A673 (cell line): ENCODE data around the gene ITCH. TPM values are rescaled to one million over a fixed set of nuclear protein-coding genes. Genes with fewer than 3 reads are reported as not detected.
"Not testable (repeated sequence)": the region's sequence is repeated elsewhere in the genome, so short reads cannot be mapped to it uniquely, and the experiment has no call there.

Source experiments
- BruUV-seq: library from RNA; stranded (reverse); fragments of 400-500 nt; replicated peaks from 2 replicates; lab custom pipeline; 2021; lab: Mats Ljungman, UMichigan
- CTCF ChIA-PET: fragments of 300-600 bp; sonication (Branson Sonifier 250); formaldehyde crosslinking; loops from one replicate; lab custom pipeline; 2022; ENCODE audit warnings: antibody characterized with exemption; lab: Charles Lee
- POLR2A ChIA-PET: fragments of 300-600 bp; sonication (Branson Sonifier 250); formaldehyde crosslinking; loops from one replicate; lab custom pipeline; 2022; ENCODE audit warnings: antibody characterized with exemption; ENCODE audit not compliant: low non-redundant PET; lab: Charles Lee
- DNase-seq: peaks from one replicate; pipeline ENCODE4 v3.0.0-alpha.2; 2015; ENCODE audit warnings: low spot score
- H3K27ac ChIP-seq: fragments of 200-600 bp; sonication (generic); 2 replicates; pipeline ENCODE4 v1.5.1; 2016; ENCODE audit warnings: mixed run types, low read depth, mild to moderate bottlenecking, mixed read lengths, antibody characterized with exemption, low read length; ENCODE audit not compliant: poor library complexity, severe bottlenecking
- H3K27me3 ChIP-seq: fragments of 200-600 bp; sonication (generic); replicated peaks from 2 replicates; pipeline ENCODE4 v1.6.1; 2017; ENCODE audit warnings: mixed run types, low read depth, mild to moderate bottlenecking, mixed read lengths, antibody characterized with exemption, low read length; ENCODE audit not compliant: insufficient read depth, poor library complexity
- H3K36me3 ChIP-seq: fragments of 200-600 bp; sonication (generic); 2 replicates; pipeline ENCODE4 v1.6.1; 2016; ENCODE audit warnings: mixed run types, mild to moderate bottlenecking, mixed read lengths, antibody characterized with exemption, low read length; ENCODE audit not compliant: insufficient read depth, poor library complexity, severe bottlenecking
- H3K4me1 ChIP-seq: fragments of 200-600 bp; sonication (generic); 2 replicates; pipeline ENCODE4 v1.6.1; 2017; ENCODE audit warnings: mixed run types, mild to moderate bottlenecking, mixed read lengths, antibody characterized with exemption, low read length; ENCODE audit not compliant: insufficient read depth, poor library complexity, severe bottlenecking
- H3K4me3 ChIP-seq: fragments of 200-600 bp; sonication (generic); 2 replicates; pipeline ENCODE4 v1.5.1; 2016; ENCODE audit warnings: low read depth, mixed run types, mild to moderate bottlenecking, mixed read lengths, low read length; ENCODE audit not compliant: poor library complexity, severe bottlenecking
- H3K9me3 ChIP-seq: fragments of 200-600 bp; sonication (generic); 2 replicates; pipeline ENCODE4 v1.6.1; 2016; ENCODE audit warnings: mixed run types, low read depth, mild to moderate bottlenecking, mixed read lengths, antibody characterized with exemption, low read length; ENCODE audit not compliant: poor library complexity, severe bottlenecking
- CTCF ChIP-seq: fragments of 300-800, 200-600 bp; sonication (generic); conservative IDR thresholded peaks from 2 replicates; pipeline ENCODE4 v1.5.1; 2017; ENCODE audit warnings: low read depth, mild to moderate bottlenecking, antibody characterized with exemption, low read length, moderate library complexity, mixed read lengths
- EZH2 ChIP-seq: fragments of 200-600 bp; sonication (generic); IDR thresholded peaks from 2 replicates; pipeline ENCODE4 v1.6.1; 2017; ENCODE audit warnings: borderline replicate concordance, low read depth, mild to moderate bottlenecking, mixed read lengths, antibody characterized with exemption, low read length; ENCODE audit not compliant: poor library complexity, severe bottlenecking
- intact Hi-C: fragments of 100-400 bp; cut with micrococcal nuclease; formaldehyde crosslinking; loops from one replicate; pipeline ENCODE4 v1.10.0; 2022; ENCODE audit not compliant: unreplicated experiment
- total RNA-seq: library from RNA; stranded (reverse); gene quantifications from 2 replicates; pipeline ENCODE4 v1.2.3, GENCODE V29; 2021

ITCH gene
- total RNA-seq, 1 experiment from 2014 or later = 56.2 TPM

DNA sequence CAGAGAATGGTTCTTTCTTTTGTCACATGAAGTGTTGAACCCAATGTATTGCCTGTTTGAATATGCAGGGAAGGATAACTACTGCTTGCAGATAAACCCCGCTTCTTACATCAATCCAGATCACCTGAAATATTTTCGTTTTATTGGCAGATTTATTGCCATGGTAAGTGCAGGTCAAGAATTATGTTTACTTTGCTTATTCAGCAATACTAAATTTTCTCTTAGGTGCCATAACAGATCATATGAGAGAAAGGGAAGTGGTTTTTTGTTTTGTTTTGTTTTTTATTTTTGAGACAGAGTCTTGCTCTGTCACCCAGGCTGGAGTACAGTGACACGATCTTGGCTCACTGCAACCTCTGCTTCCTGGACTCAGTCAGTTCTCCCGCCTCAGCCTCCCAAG is 116.6 kb downstream of the ITCH start:
- no TSS peak for BruUV-seq
- intact Hi-C loops = no loop called here
- Histone ChIP-seq H3K27ac (no peak overlapping the region), H3K4me1 (no peaks in the 10 kb centered on the region), H3K4me3 (no peak overlapping the region), H3K36me3 (peaks cover 57% of the 10 kb centered on the region), H3K9me3 (no peaks in the 10 kb centered on the region), H3K27me3 (no peaks in the 10 kb centered on the region)
- no peak for DNase-seq
- TF ChIP-seq EZH2 = no peak
- TF ChIP-seq CTCF = no peak
- CTCF ChIA-PET = no interaction called here
- POLR2A ChIA-PET = interaction anchor here (0.6 kb wide), 1 partner anchor 32 kb away, joined by 3 read pairs; no protein-coding TSS in a partner anchor

- POLR2A ChIA-PET, H3K9me3 ChIP-seq, BruUV-seq, DNase-seq, CTCF ChIA-PET, H3K4me1 ChIP-seq, intact Hi-C loops, H3K27ac ChIP-seq, H3K27me3 ChIP-seq, H3K4me3 ChIP-seq: not testable (repeated sequence)
- peaks cover 59% of the 10 kb centered on the region for H3K36me3 ChIP-seq
Measured at GRCh38 chr20:34482154-34482553, 119.1 kb downstream of the ITCH start.

DNA sequence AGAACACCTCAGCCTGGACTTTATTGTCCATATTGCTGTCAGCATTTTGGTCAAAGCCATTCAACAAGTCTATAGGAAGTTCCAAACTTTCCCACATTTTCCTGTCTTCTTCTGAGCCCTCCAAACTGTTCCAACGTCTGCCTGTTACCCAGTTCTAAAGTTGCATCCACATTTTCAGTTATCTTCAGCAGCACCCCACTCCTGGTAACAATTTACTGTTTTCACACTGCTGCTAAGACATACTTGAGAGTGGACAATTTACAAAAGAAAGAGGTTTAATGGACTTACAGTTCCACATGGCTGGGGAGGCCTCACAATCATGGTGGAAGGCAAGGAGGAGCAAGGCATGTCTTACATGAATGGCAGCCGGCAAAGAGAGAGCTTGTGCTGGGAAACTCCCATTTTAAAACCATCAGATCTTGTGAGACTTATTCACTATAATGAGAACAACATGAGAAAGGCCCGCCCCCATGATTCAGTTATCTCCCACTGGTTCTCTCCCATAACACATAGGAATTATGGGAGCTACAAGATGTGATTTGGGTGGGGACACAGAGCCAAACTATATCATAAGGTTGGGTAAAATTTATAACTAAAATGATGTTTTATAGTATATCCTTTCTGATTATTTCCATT is 120.6 kb downstream of the ITCH start:
- H3K4me1 ChIP-seq, DNase-seq, H3K27ac ChIP-seq, H3K4me3 ChIP-seq, BruUV-seq, CTCF ChIA-PET, H3K27me3 ChIP-seq, intact Hi-C loops, H3K9me3 ChIP-seq: not testable (repeated sequence)
- peaks cover 55% of the 10 kb centered on the region for H3K36me3 ChIP-seq
- POLR2A ChIA-PET = interaction anchor here (0.7 kb wide), 1 partner anchor 170 kb away, joined by 3 read pairs; no protein-coding TSS in a partner anchor

- CTCF ChIA-PET = no interaction called here
- intact Hi-C loops = no loop called here
- no peak for DNase-seq
- no peaks in the 10 kb centered on the region for H3K4me1 ChIP-seq
- peaks cover 54% of the 10 kb centered on the region for H3K36me3 ChIP-seq
- H3K27me3 ChIP-seq = no peaks in the 10 kb centered on the region
- H3K4me3 ChIP-seq = no peak overlapping the region
- TF ChIP-seq CTCF (no peak), EZH2 (no peak)
- H3K27ac ChIP-seq = no peak overlapping the region
- POLR2A ChIA-PET = no interaction called here
- no TSS peak for BruUV-seq
- H3K9me3 ChIP-seq = no peaks in the 10 kb centered on the region
Measured at GRCh38 chr20:34485068-34485634, 122.1 kb downstream of the ITCH start.
